ENCODE measurements around the gene NREP.

Gene NREP

GRCh38 chr5:111707630-111708164 is 49.3 kb downstream of the NREP start:
- no peak overlapping the region for H3K27ac ChIP-seq
- ChIA-PET POLR2A (ENCODE audit: low non-redundant PET) (no interaction called here), CTCF (no interaction called here)
- DNase-seq (ENCODE audit: low spot score), result no peak
- no peak for TF ChIP-seq CTCF (conservative IDR thresholded peaks at IDR 0.05; ENCODE audit: low read depth)

GRCh38 chr5:111706345-111706744 is 50.6 kb downstream of the NREP start:
- CTCF ChIA-PET, result interaction anchor here (0.7 kb wide), 1 partner anchor 20 kb away, joined by 3 read pairs; no protein-coding TSS in a partner anchor
- POLR2A ChIA-PET (ENCODE audit: low non-redundant PET), result no interaction called here
- no peak overlapping the region for H3K27ac ChIP-seq
- DNase-seq (ENCODE audit: low spot score), result no peak
- no peak for TF ChIP-seq CTCF (conservative IDR thresholded peaks at IDR 0.05; ENCODE audit: low read depth)

- no peak overlapping the region for H3K27ac ChIP-seq
- CTCF ChIA-PET, result interaction anchor here (0.7 kb wide), 1 partner anchor 18 kb away, joined by 4 read pairs; no protein-coding TSS in a partner anchor
- DNase-seq (ENCODE audit: low spot score), result no peak
- TF ChIP-seq CTCF (conservative IDR thresholded peaks at IDR 0.05; ENCODE audit: low read depth), result no peak
- POLR2A ChIA-PET (ENCODE audit: low non-redundant PET), result no interaction called here
Measured at GRCh38 chr5:111704452-111705085, 52.4 kb downstream of the NREP start.

GRCh38 chr5:111703662-111704061 is 53.3 kb downstream of the NREP start:
- ChIA-PET POLR2A (ENCODE audit: low non-redundant PET) (no interaction called here), CTCF (interaction anchor here (0.7 to 0.9 kb wide), 2 partner anchors 17 to 150 kb away, joined by 4 read pairs; no protein-coding TSS in a partner anchor)
- TF ChIP-seq CTCF (conservative IDR thresholded peaks at IDR 0.05; ENCODE audit: low read depth), result no peak
- no peak for DNase-seq (ENCODE audit: low spot score)
- no peak overlapping the region for H3K27ac ChIP-seq

GRCh38 chr5:111699976-111700375 is 57.0 kb downstream of the NREP start:
- H3K27ac ChIP-seq, result peak overlapping the region; percentile 65
- no peak for DNase-seq (ENCODE audit: low spot score)
- ChIA-PET CTCF (interaction anchor here (0.5 to 0.6 kb wide), 2 partner anchors 18 to 449 kb away, joined by 3 to 6 read pairs; no protein-coding TSS in a partner anchor), POLR2A (ENCODE audit: low non-redundant PET) (no interaction called here)
- TF ChIP-seq CTCF (conservative IDR thresholded peaks at IDR 0.05; ENCODE audit: low read depth), result no peak

DNA sequence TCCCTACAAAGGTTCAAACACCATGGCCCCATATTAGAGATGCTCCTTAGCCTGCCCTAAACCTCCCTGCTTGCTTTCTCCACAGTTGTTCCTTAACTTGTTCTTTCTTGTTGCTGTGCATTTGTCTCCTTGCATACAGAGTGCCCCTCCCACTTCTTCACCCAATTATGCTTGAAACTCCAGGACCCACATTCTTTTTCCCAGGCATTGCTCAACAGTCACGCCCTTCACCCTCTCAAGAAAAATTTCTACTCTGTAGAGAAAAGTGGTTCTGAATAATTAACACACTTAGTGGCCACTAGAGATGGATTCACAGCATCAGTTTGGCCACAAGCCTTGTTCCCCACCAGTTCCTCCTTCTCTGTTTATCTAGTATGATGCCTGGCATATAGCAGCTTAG is 57.7 kb downstream of the NREP start:
- no peak for TF ChIP-seq CTCF (conservative IDR thresholded peaks at IDR 0.05; ENCODE audit: low read depth)
- H3K27ac ChIP-seq, result no peak overlapping the region
- ChIA-PET POLR2A (ENCODE audit: low non-redundant PET) (no interaction called here), CTCF (interaction anchor here (0.6 kb wide), 1 partner anchor 71 kb away, joined by 3 read pairs; no protein-coding TSS in a partner anchor)
- DNase-seq (ENCODE audit: low spot score), result no peak

Measured in RWPE1 (cell line).